Endothelial cell of umbilical vein (primary cell): ENCODE data around the gene SF3B5. TPM values are rescaled to one million over a fixed set of nuclear protein-coding genes. Genes with fewer than 3 reads are reported as not detected.

ENCODE experiments used
- BruUV-seq: library from RNA; stranded (reverse); fragments of 400-500 nt; replicated peaks from 2 replicates; lab custom pipeline; 2021; lab: Mats Ljungman, UMichigan
- CTCF ChIA-PET: fragments of 300-600, 350-600 bp; sonication (Branson Sonifier 250); formaldehyde crosslinking; loops from one replicate; lab custom pipeline; 2021; ENCODE audit warnings: antibody characterized with exemption, inconsistent platforms; lab: Charles Lee
- POLR2A ChIA-PET: fragments of 300-600, 350-600 bp; sonication (Branson Sonifier 250); formaldehyde crosslinking; loops from one replicate; lab custom pipeline; 2021; ENCODE audit warnings: antibody characterized with exemption, inconsistent platforms; lab: Charles Lee
- DNase-seq: peaks from one replicate; pipeline ENCODE4 v3.0.0-alpha.2; 2011; ENCODE audit warnings: low read depth, low spot score
- FAIRE-seq: peaks from 2 replicates; lab custom pipeline; 2011; peaks lifted over from hg19 to GRCh38; lab: Jason Lieb, UNC
- H2AFZ ChIP-seq: 2 replicates; pipeline ENCODE4 v1.6.0; 2012; ENCODE audit warnings: low read depth, low read length, control low read depth, inconsistent platforms
- H3K27ac ChIP-seq: 2 replicates; pipeline ENCODE4 v1.5.1; 2011; ENCODE audit warnings: low read depth, mild to moderate bottlenecking, control low read depth, low read length, moderate library complexity; ENCODE audit not compliant: insufficient read depth
- H3K27me3 ChIP-seq, 2 experiments: 2 replicates each; pipeline versions ENCODE4 v1.6.0 to v1.6.1; 2011; ENCODE audit warnings: low read length in 2 of 2, mixed read lengths in 1 of 2; ENCODE audit not compliant: control insufficient read depth in 2 of 2, insufficient read depth in 2 of 2
- H3K36me3 ChIP-seq, 2 experiments: 2 replicates in 1 of 2; 3 replicates in 1 of 2; pipeline ENCODE4 v1.5.1; 2011; ENCODE audit warnings: low read length in 2 of 2, mild to moderate bottlenecking in 1 of 2, moderate library complexity in 1 of 2; ENCODE audit not compliant: control insufficient read depth in 2 of 2, insufficient read depth in 2 of 2; ENCODE audit errors: extremely low read depth in 1 of 2
- H3K4me1 ChIP-seq: 3 replicates; pipeline ENCODE4 v1.5.1; 2011; ENCODE audit warnings: mild to moderate bottlenecking, low read length; ENCODE audit not compliant: control insufficient read depth, insufficient read depth; ENCODE audit errors: extremely low read depth
- H3K4me2 ChIP-seq: 2 replicates; pipeline ENCODE4 v1.6.1; 2011; ENCODE audit warnings: low read length, control low read depth, mixed read lengths; ENCODE audit not compliant: insufficient read depth
- H3K4me3 ChIP-seq, 3 experiments: fragments of 200-600 bp in 1 of 3; sonication (generic), shearing (Covaris generic) in 1 of 3; replicated peaks in 1 of 3; 2 replicates each; pipeline ENCODE4 v1.5.1; 2011 to 2016; ENCODE audit warnings: control low read depth in 3 of 3, low read length in 3 of 3, mild to moderate bottlenecking in 2 of 3, inconsistent platforms in 1 of 3, low read depth in 1 of 3, moderate library complexity in 1 of 3; ENCODE audit not compliant: insufficient read depth in 1 of 3
- H3K79me2 ChIP-seq: 2 replicates; pipeline ENCODE4 v1.6.0; 2012; ENCODE audit warnings: low read length, inconsistent platforms; ENCODE audit not compliant: control insufficient read depth, insufficient read depth
- H3K9ac ChIP-seq: replicated peaks from 2 replicates; pipeline ENCODE3; 2011; ENCODE audit warnings: low read length, control low read depth; ENCODE audit not compliant: insufficient read depth; ENCODE audit errors: extremely low read depth
- H3K9me1 ChIP-seq: replicated peaks from 3 replicates; pipeline ENCODE4 v1.6.0; 2011; ENCODE audit warnings: mild to moderate bottlenecking, low read length; ENCODE audit not compliant: control insufficient read depth, insufficient read depth; ENCODE audit errors: extremely low read depth
- H3K9me3 ChIP-seq: replicated peaks from 2 replicates; pipeline ENCODE4 v1.5.1; 2012; ENCODE audit warnings: low read length, inconsistent platforms; ENCODE audit not compliant: control insufficient read depth, insufficient read depth
- H4K20me1 ChIP-seq: replicated peaks from 2 replicates; pipeline ENCODE3; 2011; ENCODE audit warnings: mild to moderate bottlenecking, low read length; ENCODE audit not compliant: control insufficient read depth, insufficient read depth; ENCODE audit errors: extremely low read depth
- CTCF ChIP-seq, 2 donors: IDR thresholded peaks; 1 replicate in 1 of 2; 2 replicates in 1 of 2; pipeline ENCODE4 v1.5.1; 2011; ENCODE audit warnings: low read length in 2 of 2, mild to moderate bottlenecking in 2 of 2, moderate library complexity in 2 of 2, control low read depth in 1 of 2, inconsistent platforms in 1 of 2, low read depth in 1 of 2; ENCODE audit not compliant: insufficient read depth in 1 of 2; ENCODE audit errors: extremely low read depth in 1 of 2
- EZH2 ChIP-seq: IDR thresholded peaks from 2 replicates; pipeline ENCODE4 v1.6.1; 2012; ENCODE audit warnings: borderline replicate concordance, low read depth, mild to moderate bottlenecking, moderate library complexity, low read length, inconsistent platforms; ENCODE audit not compliant: severe bottlenecking
- FOS ChIP-seq: IDR thresholded peaks from 2 replicates; pipeline ENCODE4 v1.6.1; 2011; ENCODE audit warnings: mild to moderate bottlenecking, low read length, moderate library complexity, borderline replicate concordance; ENCODE audit not compliant: insufficient read depth
- GATA2 ChIP-seq: IDR thresholded peaks from 2 replicates; pipeline ENCODE4 v1.7.0; 2011; ENCODE audit warnings: low read depth, mild to moderate bottlenecking, moderate library complexity, mixed read lengths, low read length; ENCODE audit not compliant: insufficient read length, insufficient read depth
- JUN ChIP-seq: IDR thresholded peaks from 2 replicates; pipeline ENCODE4 v1.6.1; 2011; ENCODE audit warnings: borderline replicate concordance, low read depth; ENCODE audit not compliant: insufficient read length, insufficient read depth
- MYC ChIP-seq: IDR thresholded peaks from one replicate; pipeline ENCODE4 v1.6.1; 2011; ENCODE audit warnings: mild to moderate bottlenecking, low read depth, low read length
- POLR2A ChIP-seq: IDR thresholded peaks from 2 replicates; pipeline ENCODE4 v1.6.1; 2012; ENCODE audit warnings: low read depth, mild to moderate bottlenecking, control low read depth, low read length
- POLR2AphosphoS5 ChIP-seq: IDR thresholded peaks from 2 replicates; pipeline ENCODE4 v1.6.1; 2012; ENCODE audit warnings: low read depth, mild to moderate bottlenecking, control low read depth, low read length, moderate library complexity; ENCODE audit not compliant: insufficient read depth
- dilution Hi-C: fragments of 300-500 bp; cut with MboI; formaldehyde crosslinking; loops from one replicate; pipeline ENCODE4 v1.15.0; 2019; ENCODE audit warnings: low sequenced_read_pairs; ENCODE audit not compliant: extremely low pct_ligation_motif_present
- intact Hi-C: fragments of 100-400 bp; cut with micrococcal nuclease; formaldehyde crosslinking; loops from one replicate; pipeline ENCODE4 v1.10.0; 2022
- polyA plus RNA-seq, 4 experiments: library from polyadenylated mRNA; depleted of rRNA in 3 of 4; stranded (reverse) in 3 of 4; unstranded in 1 of 4; fragments of >200 nt; gene quantifications; 2 replicates each; pipeline versions ENCODE4 v1.2.1 to v1.2.3, GENCODE V29; 2011 to 2012; ENCODE audit warnings: missing spikeins in 1 of 4
- total RNA-seq: library from RNA; stranded (reverse); gene quantifications from 2 replicates; pipeline ENCODE4 v1.2.3, GENCODE V29; 2021
- TF ChIP-seq, protein P1 (sequence below): IDR thresholded peaks from 2 replicates; pipeline ENCODE4 v1.6.1; 2011; ENCODE audit not compliant: insufficient read depth, insufficient read length

The SF3B5 gene
- total and polyA plus RNA-seq, 2 donors (not counting 3 experiments of a cell fraction or from before 2014, with no cell fraction given) = 185 to 540 TPM

DNA sequence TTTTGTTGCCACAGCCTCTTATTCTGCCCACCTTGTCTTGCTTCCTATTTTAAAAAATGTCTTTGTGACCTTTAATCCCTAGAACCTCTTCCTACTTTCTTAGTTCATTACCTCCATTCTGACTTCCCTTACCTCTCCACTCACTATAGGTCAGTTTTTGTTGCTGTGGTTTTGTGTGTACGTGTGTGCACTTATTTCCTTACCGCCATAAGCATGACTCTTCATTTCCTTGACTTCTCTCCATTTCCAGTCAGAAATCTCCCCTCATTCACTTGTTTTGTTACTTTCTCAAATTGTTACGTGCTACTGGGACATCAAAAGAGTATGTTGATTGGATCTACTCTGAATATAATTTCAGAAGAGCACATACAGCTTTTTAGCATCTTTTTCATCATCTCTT is 26.6 kb downstream of the SF3B5 start:
- H3K79me2 ChIP-seq = no peaks in the 10 kb centered on the region
- H3K36me3 ChIP-seq = no peaks in the 10 kb centered on the region
- no peaks in the 10 kb centered on the region for H3K9me1 ChIP-seq
- BruUV-seq = no TSS peak
- DNase-seq (no peak), FAIRE-seq (no peak)
- POLR2A ChIA-PET = no interaction called here
- intact Hi-C loops (no loop called here), dilution Hi-C loops (no loop called here)
- no peak overlapping the region for H3K27ac ChIP-seq
- H3K4me1 ChIP-seq = no peaks in the 10 kb centered on the region
- CTCF ChIA-PET = interaction anchor here (1.4 to 1.6 kb wide), 2 partner anchors 9 to 493 kb away, joined by 3 to 4 read pairs; no protein-coding TSS in a partner anchor
- TF ChIP-seq JUN (no peak), MYC (no peak), FOS (no peak), GATA2 (no peak), EZH2 (no peak), POLR2A (no peak), POLR2AphosphoS5 (no peak), CTCF (IDR thresholded peaks at IDR 0.05; ENCODE audit: extremely low read depth in 1 of 2, insufficient read depth in 1 of 2, low read depth in 1 of 2, low read length in 2 of 2) (no peak)
- TF ChIP-seq, protein P1, sequence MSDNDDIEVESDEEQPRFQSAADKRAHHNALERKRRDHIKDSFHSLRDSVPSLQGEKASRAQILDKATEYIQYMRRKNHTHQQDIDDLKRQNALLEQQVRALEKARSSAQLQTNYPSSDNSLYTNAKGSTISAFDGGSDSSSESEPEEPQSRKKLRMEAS = no peak
- peaks cover 35 to 53% of the 10 kb centered on the region in 2 experiments for H3K27me3 ChIP-seq
- no peak overlapping the region for H2AFZ ChIP-seq
- H3K9ac ChIP-seq = no peak overlapping the region
- no peak overlapping the region for H3K4me3 ChIP-seq
- no peak overlapping the region for H3K4me2 ChIP-seq
- H3K9me3 ChIP-seq = no peaks in the 10 kb centered on the region
- H4K20me1 ChIP-seq = no peaks in the 10 kb centered on the region
